Uterine smooth muscle cell (primary cell): ENCODE measurements around the gene PHF10. TPM values are rescaled to one million over a fixed set of nuclear protein-coding genes. Genes with fewer than 3 reads are reported as not detected.

Source experiments
- total RNA-seq: library from RNA; depleted of rRNA; stranded (reverse); fragments of >200 nt; gene quantifications from 2 replicates; pipeline ENCODE4 v1.2.3, GENCODE V29; 2014

PHF10 gene
- 12.2 and 17.5 TPM in 2 replicates for total RNA-seq

GRCh38 chr6:169724494-169725124 is at the start of gene PHF10:
TSS of gene PHF10 (minus strand) at chr6:169724500. CDS start at chr6:169723931, 569 bp downstream.

GRCh38 chr6:169751242-169752073 is 27.2 kb upstream of the PHF10 start, which contains the start of the genes DYNLT2 and ERMARD:
TSS of gene DYNLT2 (minus strand) at chr6:169751572. CDS start at chr6:169751458, 114 bp downstream.
TSS of gene ERMARD (plus strand) at chr6:169751622. CDS start at chr6:169751658, 36 bp downstream.

GRCh38 chr6:169701954-169702839 is 22.1 kb downstream of the PHF10 start, which contains the start of the genes C6orf120 and WDR27:
TSS of gene C6orf120 (plus strand) at chr6:169702126. CDS start at chr6:169702460, 334 bp downstream.
TSS of gene WDR27 (minus strand) at chr6:169702029. CDS start at chr6:169689005, 13,024 bp downstream.

Other genes with a start within 250 kb of the PHF10 start
- gene WDR27, start 22.5 kb downstream of the PHF10 start, total RNA-seq, result 27.1 and 28.1 TPM in 2 replicates
- gene C6orf120, start 22.4 kb downstream of the PHF10 start, total RNA-seq, result 44.2 and 50.4 TPM in 2 replicates
- gene DYNLT2, start 27.1 kb upstream of the PHF10 start, total RNA-seq, result 1.5 and 2.0 TPM in 2 replicates
- gene ERMARD, start 27.1 kb upstream of the PHF10 start, total RNA-seq, result 28.6 TPM in 2 replicates